GM04504 (cell line): ENCODE data around the gene RBM23.
A peak's percentile ranks its signal among the peaks of the same experiment; 100 is the strongest.
"Not testable (repeated sequence)": the region's sequence is repeated elsewhere in the genome, so short reads cannot be mapped to it uniquely, and the experiment has no call there.

Source experiments
- DNase-seq: peaks from one replicate; pipeline ENCODE4 v3.0.0-alpha.2; 2012; ENCODE audit warnings: low read depth

The RBM23 gene

DNA sequence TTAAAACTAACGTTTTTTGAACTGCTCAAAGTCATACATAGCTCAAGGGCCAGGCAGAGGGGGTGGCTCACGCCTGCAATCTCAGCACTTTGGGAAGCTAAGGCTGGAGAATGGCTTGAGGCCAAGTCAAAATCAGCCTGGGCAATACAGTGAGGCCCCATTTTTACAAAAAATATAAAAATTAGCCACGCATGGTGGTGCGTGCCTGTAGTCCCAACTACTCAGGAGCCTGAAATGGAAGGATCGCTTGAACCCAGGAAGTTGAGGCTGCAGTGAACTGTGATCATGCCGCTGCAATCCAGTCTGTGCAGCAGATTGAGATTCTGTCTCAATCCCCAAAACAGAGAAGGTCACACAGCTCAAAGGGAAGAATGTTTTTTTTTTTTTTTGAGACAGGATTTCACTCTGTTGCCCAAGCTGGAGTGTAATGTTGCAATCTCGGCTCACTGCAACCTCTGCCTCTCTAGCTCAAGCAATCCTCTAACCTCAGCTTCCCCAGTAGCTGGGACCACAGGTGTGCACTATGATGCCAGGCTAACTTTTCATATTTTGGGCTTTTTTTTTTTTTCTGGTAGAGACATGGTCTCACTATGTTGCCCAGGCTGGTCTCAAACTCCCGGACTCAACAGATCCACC, 2.9 kb downstream of the RBM23 start:
- no peak for DNase-seq

DNA sequence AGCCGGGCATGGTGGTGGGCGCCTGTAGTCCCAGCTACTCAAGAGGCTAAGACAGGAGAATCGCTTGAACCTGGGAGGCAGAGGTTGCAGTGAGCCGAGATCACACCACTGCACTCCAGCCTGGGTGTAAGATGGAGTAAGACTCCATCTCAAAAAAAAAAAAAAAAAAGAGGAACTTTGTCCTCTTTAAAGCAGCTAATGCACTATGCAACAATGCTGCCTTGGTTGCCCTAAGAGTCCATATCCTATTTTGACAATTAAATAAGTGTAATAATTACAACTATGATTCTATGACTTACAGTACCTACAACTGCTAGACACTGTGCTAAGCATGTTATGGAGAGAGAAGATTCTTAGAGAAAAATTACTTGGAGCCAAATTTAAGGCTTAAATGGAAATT, 4.1 kb downstream of the RBM23 start:
- not testable (repeated sequence) for DNase-seq

DNA sequence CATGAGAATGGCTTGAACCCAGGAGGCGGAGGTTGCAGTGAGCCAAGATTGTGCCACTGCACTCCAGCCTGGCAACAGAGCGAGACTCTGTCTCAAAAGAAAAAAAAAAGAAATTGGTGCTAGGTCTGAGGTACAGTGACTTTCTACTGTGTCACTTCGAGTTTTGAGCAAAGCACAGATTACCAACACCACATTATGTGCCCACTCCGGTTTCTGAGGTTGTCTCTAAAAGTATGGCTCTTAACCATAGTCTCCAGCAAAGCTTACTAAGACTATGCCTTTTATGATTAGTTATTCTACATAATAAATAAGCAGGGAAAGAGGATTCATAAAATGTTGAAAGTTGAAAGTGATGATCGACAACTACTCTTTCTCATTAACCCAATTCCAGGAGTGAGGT, 8.0 kb downstream of the RBM23 start:
- DNase-seq, result no peak

DNA sequence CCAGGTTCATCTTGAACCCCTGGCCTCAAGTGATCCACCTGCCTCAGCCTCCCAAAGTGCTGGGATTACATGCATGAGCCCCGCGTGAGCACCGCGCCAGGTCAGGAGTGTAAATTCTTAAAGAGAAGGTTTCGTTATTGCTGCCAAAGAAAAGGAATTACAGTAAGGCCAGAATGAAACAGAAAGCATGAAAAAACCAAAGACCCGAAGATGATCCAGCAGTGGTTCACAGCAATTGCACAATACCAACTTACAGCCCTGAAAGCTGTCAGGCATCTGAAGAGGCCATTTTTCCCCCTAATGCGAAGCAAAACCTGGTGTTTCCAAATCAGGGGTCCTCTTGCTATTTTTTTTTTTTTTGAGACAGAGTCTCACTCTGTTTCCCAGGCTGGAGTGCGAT, 10.3 kb downstream of the RBM23 start:
- DNase-seq, result no peak

DNA sequence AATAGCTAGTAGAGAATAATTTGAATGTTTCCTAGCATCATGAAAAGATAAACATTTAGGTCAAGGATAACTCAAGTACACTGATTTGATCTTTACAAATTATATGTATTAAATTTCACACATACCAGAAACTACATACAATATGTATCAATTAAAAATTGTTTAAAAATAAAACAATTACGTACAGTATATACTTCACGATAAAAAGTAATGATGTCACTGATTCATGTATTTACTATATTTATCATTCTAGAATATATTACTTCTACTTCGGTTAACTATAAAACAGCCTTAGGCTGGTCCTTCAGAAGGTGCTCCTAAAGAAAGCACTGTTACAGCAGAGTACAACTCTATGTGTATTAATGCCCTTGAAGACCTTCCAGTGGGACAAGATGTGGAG, 11.5 kb downstream of the RBM23 start:
- no peak for DNase-seq

DNA sequence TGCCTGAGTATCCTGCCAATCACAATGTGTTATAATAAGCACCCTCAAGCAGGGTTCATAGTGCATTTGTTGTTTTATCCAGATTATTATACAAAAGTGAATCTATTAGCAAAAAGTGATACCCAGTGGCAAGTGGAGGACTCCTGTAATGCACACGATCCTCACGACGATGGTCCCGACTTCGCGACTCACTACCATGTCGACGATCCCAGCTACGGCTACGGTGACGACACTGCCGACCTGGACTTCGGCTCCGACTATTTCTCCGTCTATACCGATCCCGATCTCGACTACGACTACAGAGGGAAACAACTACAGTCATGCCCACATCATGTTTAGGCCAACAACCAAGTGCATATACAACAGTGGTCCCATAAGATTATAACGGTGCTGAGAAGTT, 12.9 kb downstream of the RBM23 start:
- DNase-seq, result no peak

DNA sequence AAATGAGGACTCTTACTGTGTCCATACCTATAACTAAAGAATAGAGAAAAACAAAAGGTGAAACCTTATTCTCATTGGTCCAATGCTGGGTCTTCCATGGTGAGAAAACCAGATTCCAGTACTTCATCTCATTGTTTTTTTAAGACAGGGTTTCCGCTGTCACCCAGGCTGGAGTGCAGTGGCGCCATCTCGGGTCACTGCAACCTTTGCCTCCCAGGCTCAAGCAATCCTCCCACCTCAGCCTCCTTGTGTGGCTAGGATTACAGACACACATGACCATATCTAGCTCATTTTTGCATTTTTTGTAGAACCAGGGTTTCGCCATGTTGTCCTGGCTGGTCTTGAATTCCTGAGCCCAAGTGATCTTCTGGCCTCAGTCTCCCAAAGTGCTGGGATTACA, 13.3 kb downstream of the RBM23 start:
- no peak for DNase-seq

DNA sequence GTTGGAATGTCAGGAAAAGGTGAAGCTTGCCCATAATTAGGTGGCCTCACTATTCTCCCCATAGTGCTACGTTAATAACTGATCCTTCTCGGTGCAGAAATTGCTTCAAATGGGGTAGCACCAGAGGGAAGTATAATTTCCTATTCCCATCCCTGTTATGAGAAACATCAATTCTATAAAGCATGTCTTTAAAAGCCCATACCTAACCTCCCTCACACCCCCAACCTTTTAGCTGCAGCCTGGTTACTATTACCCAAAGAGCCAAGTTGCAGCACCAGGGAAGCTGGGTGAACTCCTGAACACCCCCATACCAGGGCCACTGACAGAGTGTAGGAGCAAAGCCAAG, 15.2 kb downstream of the RBM23 start:
- no peak for DNase-seq

DNA sequence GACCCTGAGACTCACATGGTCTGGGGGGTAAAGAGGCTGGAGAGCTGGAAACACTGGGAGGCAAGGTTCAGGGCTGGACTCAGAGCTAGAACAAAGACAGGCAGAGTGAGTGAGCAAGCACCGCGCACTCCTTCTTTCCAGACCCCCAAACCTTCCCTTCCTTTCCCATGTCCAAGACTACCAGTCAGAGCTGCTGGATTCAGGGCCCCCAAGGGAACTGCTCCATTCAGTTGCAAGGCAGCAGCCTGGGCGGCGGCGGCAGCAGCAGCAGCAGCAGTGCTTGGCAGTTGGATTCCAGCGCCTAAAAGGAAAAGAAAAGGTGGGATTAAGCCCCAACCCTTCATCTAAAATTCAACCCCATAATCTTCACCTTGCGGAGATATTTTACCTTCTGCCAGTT, 17.1 kb downstream of the RBM23 start:
- DNase-seq, result no peak

DNA sequence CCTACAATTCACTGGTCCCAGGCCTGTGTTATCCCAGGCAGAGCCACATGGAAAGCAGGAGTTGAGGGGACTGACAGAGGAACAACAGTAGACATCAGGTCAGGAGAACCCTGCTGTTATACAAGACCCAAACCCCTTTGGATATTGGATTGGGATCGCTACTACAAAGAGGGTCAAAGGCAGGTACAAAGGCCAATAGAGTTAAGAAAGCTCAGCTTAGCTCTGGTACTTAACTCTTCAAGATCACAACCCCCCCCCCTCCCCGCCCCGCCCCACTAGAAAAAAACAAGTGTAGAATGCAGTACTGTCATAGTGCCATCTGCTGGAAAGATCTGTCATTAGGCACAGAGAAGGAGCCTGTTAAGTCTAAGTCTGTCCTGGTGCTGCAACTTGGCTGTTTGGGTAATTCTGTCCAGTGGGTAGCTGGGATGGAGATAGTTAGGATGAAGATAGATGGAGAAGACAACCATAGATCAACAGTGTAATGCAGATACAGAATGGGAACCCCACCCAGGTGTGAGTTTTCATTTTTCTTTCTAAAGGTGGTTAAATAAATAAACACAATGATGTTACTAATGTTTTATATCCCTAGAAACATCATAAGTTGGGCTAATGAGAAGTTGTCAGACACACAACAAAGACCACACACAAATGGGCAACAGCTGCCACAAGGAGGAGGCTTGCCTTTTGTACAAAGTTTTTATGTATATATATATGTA, 18.7 kb downstream of the RBM23 start:
- DNase-seq, result peak; percentile 52

DNA sequence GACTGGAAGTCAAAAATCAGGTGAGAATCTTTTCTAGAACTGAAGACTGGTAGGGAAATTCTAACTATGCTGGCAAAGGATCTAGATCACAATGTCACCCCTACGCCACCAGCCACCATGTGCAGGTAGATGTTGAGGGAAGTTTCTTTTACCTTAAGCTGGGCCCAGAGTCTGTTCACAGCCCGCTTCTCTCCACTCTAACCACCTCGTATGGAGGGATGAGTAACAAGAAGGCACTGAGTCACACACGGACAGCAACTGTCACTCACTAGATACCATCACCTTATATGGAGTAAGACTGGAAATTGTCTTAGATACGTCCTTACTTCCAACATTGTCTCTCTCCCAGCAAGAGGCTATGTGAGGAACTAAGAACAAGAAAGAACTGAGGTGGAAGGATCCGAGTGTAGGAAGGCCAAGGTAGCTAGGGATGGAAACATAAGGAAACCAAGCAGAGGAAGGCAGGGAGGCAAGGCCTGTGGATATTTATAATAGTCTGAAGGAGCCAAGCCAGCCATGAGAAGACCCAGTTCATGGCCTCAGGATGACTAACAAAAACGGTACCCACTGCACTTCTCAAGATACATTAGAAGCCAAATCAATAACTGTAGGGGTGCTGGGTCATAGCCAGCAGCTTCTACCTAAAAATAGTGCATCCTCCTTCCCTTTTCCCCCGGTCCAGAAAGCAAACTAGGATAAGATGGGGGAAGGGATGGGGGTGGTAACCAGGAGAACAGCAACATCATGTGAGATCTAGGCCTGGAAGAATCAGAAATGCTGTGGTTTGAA, 20.5 kb downstream of the RBM23 start:
- DNase-seq, result peak; percentile 62

DNA sequence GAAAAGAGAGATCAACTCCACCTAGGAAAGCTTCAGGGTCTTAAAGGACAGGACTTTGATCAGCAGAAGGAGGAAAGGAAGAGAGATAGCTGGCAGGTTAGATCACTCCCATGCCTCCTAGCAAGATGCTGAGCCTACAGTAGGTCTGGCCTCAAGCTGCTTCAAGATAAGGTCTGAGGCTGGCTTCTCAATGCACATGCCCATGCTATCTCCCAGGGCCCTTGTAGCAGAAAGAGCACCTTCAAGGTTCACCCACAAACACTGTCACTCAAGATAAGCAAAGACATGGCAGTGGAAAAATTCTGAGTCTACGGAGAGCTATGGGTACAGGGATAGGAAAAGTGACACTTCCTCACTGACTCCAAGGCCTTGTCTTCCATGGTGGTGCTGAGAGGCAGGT, 21.6 kb downstream of the RBM23 start:
- DNase-seq, result no peak

DNA sequence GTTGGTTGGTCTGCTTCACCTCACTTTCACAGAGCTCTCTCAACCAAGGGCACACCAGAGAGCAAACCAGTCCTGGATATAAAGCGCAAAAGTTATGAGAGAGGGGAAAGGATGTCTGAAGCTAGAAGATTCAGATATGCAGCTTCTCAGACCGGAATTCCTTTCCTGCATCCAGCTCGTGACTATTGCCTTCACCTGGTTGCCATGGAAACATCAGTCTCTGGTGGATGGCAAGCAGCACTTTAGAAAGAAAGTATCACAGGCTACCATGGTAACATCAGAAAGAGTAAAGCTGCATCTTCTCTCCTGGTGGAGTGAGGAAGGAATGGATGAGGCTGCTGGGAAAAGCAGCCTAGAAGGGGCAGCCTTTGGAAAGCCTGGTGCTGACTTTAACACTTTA, 22.2 kb downstream of the RBM23 start:
- DNase-seq, result no peak

DNA sequence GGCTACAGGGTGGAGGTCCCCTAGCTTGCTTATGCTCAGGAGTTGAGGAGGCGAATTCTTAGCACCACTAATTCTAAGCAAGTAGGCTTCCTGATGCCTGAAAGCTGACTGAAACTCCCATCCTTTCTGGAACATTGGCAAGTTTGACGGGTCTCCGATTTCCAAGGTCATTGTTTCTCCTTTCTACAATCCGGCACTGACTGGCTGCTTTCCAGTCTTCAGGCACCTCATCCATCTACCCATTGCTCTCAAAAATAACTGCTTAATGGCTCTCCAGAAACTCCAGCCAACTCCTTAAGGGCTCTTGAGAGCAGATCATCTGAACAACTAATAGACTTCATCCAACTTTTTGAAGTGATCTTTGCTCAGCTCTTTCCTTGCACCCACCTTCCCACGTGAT, 22.6 kb downstream of the RBM23 start:
- DNase-seq, result no peak

DNA sequence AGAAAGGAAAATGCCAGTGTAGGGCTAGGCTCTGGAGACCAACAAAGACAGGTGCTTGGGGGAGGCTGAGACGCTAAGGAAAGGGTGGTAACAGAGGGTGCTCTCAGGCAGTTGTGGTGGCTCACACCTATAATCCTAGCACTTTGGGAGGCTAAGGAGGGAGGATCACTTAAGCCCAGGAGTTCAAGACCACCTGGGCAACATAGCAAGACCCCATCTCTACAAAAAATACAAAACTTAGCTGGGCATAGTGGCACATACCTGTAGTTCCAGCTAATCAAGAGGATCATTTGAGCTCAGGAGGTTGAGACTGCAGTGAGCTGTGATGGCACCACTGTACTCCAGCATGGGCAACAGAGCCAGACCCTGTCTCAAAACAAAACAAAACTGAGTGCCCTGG, 23.5 kb downstream of the RBM23 start:
- no peak for DNase-seq

DNA sequence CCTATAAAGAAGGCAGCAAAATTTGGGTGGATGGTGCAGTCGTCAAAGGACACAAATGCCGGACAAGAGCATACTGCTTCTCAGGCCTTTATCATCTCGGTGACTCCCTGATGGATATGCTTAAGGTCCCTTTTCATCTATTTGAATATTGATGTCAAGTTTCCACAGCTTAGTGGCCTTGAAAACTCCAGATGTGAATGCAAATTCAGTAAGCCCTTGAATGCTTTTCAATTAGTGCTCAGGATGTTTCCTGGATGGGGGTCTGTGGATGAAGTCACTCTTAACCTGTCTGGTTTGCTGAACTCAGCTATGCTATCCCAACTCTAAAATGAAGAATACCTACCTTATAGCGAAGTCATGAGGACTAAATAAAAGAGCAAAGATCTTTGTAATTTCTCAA, 25.2 kb downstream of the RBM23 start:
- DNase-seq, result no peak

DNA sequence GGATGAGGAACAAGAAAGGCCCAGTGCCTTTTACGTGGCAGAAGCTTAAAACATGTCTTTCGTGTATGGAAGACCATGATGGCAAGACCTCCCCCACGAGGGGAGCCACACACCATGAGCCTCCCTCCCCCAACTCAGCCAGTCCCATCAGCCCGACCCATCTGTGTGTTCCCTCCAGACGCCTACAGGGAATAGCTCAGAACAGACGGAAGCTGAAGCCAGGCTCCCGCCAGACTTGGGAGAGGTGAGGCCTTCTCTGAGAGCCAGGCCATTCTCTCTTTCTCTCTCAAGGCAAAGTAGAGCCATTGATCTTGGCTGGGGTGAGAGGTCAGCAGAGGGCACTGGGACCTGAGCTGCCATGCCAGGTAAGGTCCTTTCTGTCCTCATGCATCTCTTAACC, 26.5 kb downstream of the RBM23 start:
- DNase-seq, result no peak

DNA sequence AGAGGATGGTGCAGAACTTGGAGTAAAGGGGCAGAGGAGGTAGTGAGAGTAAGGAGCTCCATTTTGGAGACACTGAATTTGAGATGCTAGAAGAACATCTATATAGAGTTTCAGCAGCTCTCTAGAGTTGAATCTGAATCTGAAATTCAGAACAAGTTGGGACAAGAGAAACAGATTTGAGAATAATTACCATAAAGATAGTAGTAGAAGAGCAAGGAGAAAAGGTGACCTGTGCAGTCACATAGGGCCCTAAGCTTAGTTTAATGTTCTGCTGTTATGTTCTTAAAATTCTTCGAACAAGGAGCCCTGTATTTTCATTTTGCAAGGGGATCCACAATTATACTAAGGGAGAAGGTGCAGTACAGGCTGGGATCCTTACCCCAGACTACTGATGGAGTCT, 28.5 kb downstream of the RBM23 start:
- DNase-seq, result no peak

DNA sequence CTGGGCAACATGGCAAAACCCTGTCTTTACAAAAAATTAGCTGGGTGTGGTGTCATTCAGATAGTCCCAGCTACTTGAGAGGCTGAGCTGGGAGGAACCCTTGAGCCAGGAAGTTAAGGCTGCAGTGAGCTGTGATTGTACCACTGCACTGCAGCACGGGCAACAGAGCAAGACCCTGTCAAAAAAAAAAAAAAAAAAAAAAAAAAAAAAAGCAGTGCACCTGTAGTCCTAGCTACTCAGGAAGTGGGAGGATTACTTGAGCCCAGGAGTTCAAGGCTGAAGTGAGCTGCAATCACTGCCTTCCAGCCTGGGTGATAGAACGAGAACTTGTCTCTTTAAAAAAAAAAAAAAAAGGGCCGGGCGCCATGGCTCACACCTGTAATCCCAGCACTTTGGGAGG, 30.3 kb downstream of the RBM23 start:
- DNase-seq, result no peak

DNA sequence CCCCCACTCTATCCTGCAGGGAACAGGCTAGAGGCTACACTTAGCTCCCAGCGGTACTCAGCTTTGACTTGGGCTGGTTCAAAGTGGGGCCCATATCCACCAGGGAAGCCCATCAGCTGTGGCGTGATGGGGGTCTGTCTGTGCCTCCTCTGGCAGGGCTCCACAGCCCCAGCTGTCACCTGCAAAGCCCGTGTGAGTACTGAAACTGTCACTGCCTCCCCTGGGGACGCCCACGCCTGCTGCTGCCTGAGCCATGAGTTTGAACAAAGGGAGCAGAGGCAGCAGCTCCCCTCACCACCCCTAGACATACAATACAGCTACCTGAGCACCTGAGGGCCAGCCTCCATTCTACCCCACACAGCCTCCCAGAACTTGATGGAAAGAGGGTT, 31.0 kb downstream of the RBM23 start:
- DNase-seq, result no peak

DNA sequence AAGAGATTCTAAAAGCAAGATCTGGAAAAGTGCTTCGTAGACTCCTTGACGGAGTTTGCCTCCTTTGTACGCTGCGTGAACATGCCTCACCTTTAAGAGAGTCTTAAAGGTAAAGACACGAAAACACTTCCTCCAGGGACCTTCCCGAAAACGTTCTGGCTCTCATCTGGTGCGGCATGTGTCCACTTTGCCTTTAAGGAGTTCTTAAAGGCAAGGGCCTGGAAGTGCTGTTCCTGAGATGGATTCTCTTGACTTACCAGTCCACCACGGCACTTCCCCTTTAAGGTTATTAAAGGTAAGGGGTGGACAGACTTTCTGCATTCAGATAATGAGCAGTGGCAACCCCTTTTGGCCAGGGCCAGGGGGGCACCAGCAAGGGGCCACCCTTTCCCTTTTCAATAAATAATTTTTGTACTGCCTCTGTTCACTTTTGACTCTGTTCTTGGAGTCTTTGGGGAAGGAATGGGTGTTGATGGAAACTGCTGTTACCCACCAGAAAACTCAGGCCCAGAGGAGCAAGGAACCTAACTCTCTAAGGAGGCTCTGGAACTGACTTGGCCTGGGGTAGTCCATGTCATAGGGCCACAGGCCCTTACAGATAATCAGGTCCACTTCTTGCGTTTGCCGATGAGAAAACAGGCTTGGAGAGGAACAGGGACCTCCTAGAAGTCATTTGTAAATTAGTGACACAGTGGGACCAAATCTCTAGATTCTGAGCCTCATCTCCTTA, 31.5 kb downstream of the RBM23 start:
- peak; percentile 32 for DNase-seq

DNA sequence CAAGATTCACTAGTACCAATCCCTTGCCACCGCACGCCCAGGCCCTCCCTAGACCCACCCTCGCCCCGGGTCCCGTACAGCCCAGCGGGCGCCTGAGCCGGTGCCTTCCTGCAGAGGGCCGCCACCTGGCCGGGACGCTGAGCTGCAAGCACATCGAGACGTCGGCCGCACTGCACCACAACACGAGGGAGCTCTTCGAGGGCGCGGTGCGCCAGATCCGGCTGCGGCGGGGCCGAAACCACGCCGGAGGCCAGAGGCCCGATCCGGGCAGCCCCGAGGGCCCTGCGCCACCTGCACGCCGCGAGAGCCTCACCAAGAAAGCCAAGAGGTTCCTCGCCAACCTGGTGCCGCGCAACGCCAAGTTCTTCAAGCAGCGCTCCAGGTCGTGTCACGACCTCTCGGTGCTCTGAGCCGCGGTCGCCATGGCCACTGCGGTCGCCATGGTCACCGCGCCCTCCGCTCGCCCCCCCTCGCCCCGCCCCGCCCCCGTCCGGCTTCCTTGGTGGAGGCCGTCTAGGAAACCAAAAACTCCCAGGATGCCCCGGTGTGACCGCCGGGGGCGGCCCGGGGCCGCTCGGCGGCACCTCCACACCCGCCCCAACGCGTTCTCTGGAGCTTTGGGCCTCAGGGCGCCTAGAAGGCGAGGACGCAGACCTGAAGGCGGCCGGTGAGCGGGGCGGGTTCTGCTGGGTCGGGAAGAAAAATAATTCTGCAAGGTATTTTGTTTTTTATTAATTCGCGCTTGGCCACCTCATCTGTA, 32.3 kb downstream of the RBM23 start:
- DNase-seq, result peak; percentile 28
